HG03159 (cell line): Measurements from ENCODE around the gene PDCD1LG2.
"Not testable (repeated sequence)": the region's sequence is repeated elsewhere in the genome, so short reads cannot be mapped to it uniquely, and the experiment has no call there.

Experiments
- ATAC-seq: cut with Tn5 transposase; IDR thresholded peaks from one replicate; pipeline ENCODE4 v1.9.1; 2021; ENCODE audit warnings: mild to moderate bottlenecking, moderate library complexity; ENCODE audit not compliant: unreplicated experiment

Gene PDCD1LG2

GRCh38 chr9:5510360-5510931, at the start of gene PDCD1LG2:
Gene PDCD1LG2, plus strand, starts transcription at chr9:5510531. Its CDS starts 12,016 bp downstream, at chr9:5522547.
- peak; percentile 80 for ATAC-seq

- ATAC-seq, result not testable (repeated sequence)
These were observed 45.5 kb upstream of the PDCD1LG2 start for GRCh38 chr9:5464831-5465330.

DNA sequence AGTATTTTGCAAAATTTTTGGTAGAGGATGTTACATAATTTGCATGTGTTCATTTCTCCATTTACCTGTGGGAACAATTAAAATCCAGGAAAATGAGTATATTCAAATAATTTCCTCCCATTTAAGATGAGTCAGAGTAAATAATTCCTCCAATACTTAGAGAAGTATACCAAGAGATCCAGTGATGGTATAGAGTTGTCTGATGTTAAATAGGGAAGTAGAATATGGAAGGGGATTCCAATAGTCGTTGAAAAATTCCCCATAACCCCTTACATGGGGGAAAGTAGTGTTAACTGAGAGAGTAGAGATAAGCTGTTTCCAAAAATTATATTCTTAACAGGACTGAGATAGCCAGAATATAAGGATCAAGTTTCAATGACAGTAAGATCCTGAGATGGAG, 44.3 kb upstream of the PDCD1LG2 start:
- no peak for ATAC-seq

GRCh38 chr9:5466766-5467165, 43.6 kb upstream of the PDCD1LG2 start:
- no peak for ATAC-seq

DNA sequence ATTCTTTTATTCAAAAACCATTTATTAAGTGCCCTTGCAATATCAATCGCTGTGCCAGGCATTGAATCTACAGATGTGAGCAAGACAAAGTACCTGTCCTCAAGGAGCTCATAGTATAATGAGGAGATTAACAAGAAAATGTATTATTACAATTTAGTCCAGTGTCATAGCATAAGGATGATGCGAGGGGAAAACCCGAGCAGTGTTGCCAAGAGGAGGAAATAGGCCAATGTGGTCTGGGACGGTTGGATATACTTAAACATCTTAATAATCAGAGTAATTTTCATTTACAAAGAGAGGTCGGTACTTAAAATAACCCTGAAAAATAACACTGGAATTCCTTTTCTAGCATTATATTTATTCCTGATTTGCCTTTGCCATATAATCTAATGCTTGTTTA, 41.5 kb upstream of the PDCD1LG2 start:
- ATAC-seq, result no peak

- no peak for ATAC-seq
These were observed 40.2 kb upstream of the PDCD1LG2 start for GRCh38 chr9:5470122-5470521.

DNA sequence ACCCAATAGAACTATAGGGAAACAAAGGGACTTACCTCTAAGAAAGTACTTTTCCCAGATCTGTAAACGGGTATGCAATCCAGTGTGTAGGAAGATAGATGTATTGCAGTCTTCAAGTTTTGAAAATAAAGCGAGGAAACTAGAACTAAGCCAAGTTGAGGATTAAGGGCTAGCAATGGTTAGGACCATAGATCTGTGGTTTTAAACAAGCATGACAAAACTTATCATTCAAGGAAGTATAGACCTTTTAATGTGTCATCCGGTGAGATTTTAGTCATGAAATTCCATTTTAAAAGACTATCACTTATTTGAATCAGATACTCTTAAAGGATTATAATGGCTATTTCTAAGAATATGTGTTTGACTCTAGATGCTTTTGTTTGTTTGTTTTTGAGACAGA, 39.5 kb upstream of the PDCD1LG2 start:
- ATAC-seq, result no peak

DNA sequence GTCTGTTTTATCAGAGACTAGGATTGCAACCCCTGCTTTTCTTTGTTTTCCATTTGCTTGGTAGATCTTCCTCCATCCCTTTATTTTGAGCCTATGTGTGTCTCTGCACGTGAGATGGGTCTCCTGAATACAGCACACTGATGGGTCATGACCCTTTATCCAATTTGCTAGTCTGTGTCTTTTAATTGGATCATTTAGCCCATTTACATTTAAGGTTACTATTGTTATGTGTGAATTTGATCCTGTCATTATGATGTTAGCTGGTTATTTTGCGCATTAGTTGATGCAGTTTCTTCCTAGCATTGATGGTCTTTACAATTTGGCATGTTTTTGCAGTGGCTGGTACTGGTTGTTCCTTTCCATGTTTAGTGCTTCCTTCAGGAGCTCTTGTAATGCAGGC, 34.7 kb upstream of the PDCD1LG2 start:
- ATAC-seq, result not testable (repeated sequence)

- ATAC-seq, result no peak
These were observed 32.1 kb upstream of the PDCD1LG2 start for GRCh38 chr9:5478206-5478605.

GRCh38 chr9:5479994-5480694, 30.2 kb upstream of the PDCD1LG2 start:
- peak; percentile 47 for ATAC-seq

- no peak for ATAC-seq
These were observed 29.4 kb upstream of the PDCD1LG2 start for GRCh38 chr9:5480919-5481318.

- ATAC-seq, result no peak
These were observed 28.9 kb upstream of the PDCD1LG2 start for GRCh38 chr9:5481322-5482040.

GRCh38 chr9:5482194-5482593, 28.1 kb upstream of the PDCD1LG2 start:
- ATAC-seq, result no peak

- ATAC-seq, result no peak
These were observed 27.0 kb upstream of the PDCD1LG2 start for GRCh38 chr9:5483306-5483705.

DNA sequence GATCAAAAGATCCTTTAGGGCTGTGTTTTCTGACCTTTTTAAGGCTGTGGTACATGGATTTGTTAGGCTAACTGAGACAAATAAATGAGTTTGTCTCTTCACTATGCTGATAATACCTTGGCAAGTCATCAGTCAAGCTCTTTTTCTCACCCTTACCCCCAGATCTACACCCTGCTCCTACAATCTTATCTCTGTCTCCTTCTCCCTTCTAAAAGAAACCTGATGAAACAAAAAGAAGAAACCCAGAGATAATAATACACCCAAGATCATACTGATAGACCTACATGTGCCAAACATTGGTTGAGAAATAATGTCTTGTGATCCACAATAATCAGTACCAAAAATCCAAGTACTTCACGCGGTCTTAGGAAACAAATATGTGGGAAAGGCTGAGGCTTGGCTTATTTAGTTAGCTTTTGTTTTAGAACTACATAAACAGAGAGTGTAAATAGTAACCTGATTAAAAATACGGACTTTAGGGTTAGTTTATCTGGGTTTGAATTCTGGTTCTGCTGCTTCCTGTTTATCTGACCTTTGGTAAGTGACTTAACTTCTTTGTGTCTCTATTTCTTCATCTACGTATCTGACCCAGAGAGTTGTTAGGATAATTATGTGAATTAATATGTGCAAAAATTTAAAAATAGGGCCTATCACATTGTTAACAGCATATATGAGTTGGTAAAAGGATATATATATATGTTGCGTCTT, 24.8 kb upstream of the PDCD1LG2 start:
- no peak for ATAC-seq

GRCh38 chr9:5486988-5487387, 23.3 kb upstream of the PDCD1LG2 start:
- ATAC-seq, result no peak

DNA sequence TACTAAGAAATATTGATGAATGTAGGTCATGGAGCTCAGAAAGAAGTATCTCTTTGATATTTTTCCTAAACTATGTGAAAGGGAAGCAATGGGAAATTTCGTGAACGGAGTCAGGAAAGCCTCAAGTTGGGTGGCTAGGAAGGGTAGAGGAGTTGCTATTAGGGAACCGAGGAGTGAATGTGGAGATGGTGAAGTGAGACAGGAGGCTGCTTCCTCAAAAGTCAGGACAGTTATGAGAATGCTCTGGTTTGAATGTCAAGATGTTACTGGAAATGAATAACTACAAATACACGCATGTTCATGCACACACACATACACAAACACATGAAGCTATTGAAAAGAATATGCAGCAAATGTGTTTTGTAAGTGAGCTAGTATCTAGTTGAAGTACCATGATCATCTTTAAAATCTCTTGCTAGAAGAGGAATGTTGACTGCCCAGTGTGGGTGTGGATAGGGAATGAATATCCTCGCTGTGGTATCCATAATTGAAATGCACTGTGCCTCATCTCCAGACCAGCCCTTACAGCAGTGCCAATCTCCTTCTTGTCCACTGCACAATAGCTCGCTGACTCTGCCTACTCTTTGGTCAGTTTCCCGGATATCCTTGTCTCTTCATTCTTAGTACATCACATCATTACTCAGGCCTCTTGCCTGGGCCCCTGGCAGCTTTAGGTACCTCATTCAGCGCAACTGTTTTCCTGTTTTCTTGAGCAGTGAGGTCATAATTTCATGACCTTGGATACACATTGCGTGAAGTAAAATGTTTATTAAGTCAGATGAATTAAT, 21.9 kb upstream of the PDCD1LG2 start:
- ATAC-seq, result no peak

DNA sequence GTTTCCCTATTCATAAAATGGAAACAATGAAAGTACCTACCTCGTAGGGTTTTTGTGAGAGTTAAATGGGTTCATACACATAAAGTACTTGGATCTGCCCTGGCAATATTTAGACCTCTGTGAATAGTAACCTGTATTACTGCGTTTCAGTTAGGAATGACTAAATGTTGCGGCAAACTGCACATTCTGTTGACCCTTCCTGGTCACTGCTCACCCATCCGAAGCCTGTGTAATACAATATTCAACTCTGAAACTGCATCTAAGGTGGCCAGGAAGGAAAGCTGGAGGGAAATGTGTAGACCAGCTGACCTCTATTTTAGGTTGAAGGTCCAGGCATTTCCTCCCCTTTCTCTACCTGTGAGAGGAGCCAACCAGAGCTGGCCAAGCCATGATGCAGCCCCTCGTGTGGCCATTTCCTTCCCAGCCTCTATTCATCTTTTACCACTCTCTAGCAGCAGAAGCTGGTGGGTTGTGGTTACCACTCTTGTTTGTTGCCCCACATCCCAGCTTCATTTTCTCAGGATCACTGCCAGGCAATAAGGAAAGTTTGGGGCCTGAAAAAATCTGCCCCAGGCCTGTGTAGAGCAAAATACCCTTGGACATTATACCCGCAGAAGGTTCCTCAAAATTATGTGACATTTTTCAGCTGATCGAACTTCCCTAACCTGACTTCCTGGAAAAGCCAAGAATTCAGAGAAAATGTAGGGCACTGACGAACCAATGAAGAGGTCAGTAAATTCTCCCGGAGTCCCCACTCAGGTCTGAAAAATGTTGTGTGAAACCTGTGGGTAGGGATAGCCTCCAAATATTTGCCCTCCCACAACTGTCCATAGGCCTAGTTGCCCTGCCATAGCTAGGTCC, 20.5 kb upstream of the PDCD1LG2 start:
- ATAC-seq, result no peak

- ATAC-seq, result peak; percentile 23
These were observed 17.2 kb upstream of the PDCD1LG2 start for GRCh38 chr9:5492965-5493678.
